ENCODE data around the gene ASNSD1. TPM values are rescaled to one million over a fixed set of nuclear protein-coding genes. Genes with fewer than 3 reads are reported as not detected.

The ASNSD1 gene
- total RNA-seq, 1 experiment from 2014 or later: 48.5 TPM

DNA sequence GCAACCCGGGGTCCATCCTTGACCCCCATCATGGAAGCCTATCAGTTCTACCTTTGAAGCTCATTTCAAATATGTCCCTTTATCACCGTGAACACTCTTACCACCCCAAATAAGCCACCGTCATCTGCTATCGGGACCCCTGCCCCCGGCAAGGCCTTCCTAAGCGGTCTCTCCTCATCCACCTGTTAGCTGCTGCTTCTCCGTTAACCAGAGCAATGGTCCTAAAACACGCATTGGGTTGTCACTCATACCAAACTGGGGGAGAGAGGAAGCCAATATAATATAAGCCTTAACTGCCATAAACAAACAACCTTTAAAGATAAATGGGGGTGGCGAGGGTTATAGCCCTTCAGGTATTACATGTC is 680 bp downstream of the ASNSD1 start:
- Histone ChIP-seq H3K4ac (ENCODE audit: low read depth, low read length) (no peak overlapping the region), H3K14ac (ENCODE audit: insufficient read depth, low read length) (no peak overlapping the region), H4K8ac (replicated peaks; ENCODE audit: insufficient read length, low read depth, low read length) (no peak overlapping the region), H2BK12ac (ENCODE audit: insufficient read length, low read depth, low read length) (no peak overlapping the region), H3K27ac (ENCODE audit: insufficient read length, low read depth, low read length) (no peak overlapping the region), H3K56ac (ENCODE audit: insufficient read length, low read depth, low read length) (no peak overlapping the region), H3K23me2 (ENCODE audit: insufficient read length, low read depth, low read length, poor library complexity, severe bottlenecking) (peaks cover 4% of the 10 kb centered on the region), H2BK5ac (ENCODE audit: insufficient read length, low read length) (no peak overlapping the region), H3K79me1 (ENCODE audit: insufficient read depth, low read depth, low read length, poor library complexity, severe bottlenecking) (no peaks in the 10 kb centered on the region), H3K18ac (ENCODE audit: insufficient read length, low read depth, low read length) (no peak overlapping the region), H2BK20ac (ENCODE audit: low read depth, low read length, poor library complexity, severe bottlenecking) (no peak overlapping the region), H3T11ph (ENCODE audit: low read length) (no peak overlapping the region), H3K4me2 (ENCODE audit: insufficient read depth, insufficient read length, low read length) (peak overlapping the region; percentile 96), H3K9ac (ENCODE audit: extremely low read depth, insufficient read length, low read length) (peak overlapping the region; percentile 95), H2BK15ac (ENCODE audit: low read depth, low read length) (no peak overlapping the region), H2AK5ac (ENCODE audit: insufficient read length, low read length) (no peak overlapping the region), H4K20me1 (ENCODE audit: control insufficient read depth, insufficient read depth, insufficient read length) (no peaks in the 10 kb centered on the region), H3K9me3 (ENCODE audit: control insufficient read depth, low read depth, low read length) (no peaks in the 10 kb centered on the region), H3K4me1 (ENCODE audit: insufficient read depth, low read length) (no peaks in the 10 kb centered on the region), H3K23ac (ENCODE audit: insufficient read length, low read depth, low read length) (no peak overlapping the region), H4K5ac (ENCODE audit: insufficient read length, low read depth, low read length) (no peak overlapping the region), H2BK120ac (ENCODE audit: low read depth, low read length, poor library complexity, severe bottlenecking) (no peak overlapping the region), H3K79me2 (ENCODE audit: insufficient read depth, low read length) (peaks cover 3% of the 10 kb centered on the region; the same call in 1 of the 2 replicates), H2AFZ (ENCODE audit: low read length) (no peak overlapping the region), H4K91ac (ENCODE audit: insufficient read length, low read depth, low read length) (no peak overlapping the region), H3K27me3 (ENCODE audit: insufficient read depth, low read length) (no peaks in the 10 kb centered on the region)
- no peak for DNase-seq
- no peak for TF ChIP-seq CTCF (conservative IDR thresholded peaks at IDR 0.05)
- no CpG with 5 or more reads among the region's 9 CpGs for WGBS (ENCODE audit: extremely low coverage, insufficient read length, low lambda C conversion rate)
- Mint-ChIP-seq H3K4me3 (no peak overlapping the region), H3K27me3 (ENCODE audit: low read depth) (no peaks in the 10 kb centered on the region; the same call in 1 of the 2 replicates), H3K9me3 (no peaks in the 10 kb centered on the region), H3K36me3 (ENCODE audit: insufficient read depth in 1 of 3, low read depth in 3 of 3) (peaks cover 0 to 16% (median 14%) of the 10 kb centered on the region in 3 experiments; a peak in 5 of 7 replicates), H3K4me1 (no peaks in the 10 kb centered on the region; a peak in 1 of 4 replicates), H3K27ac (no peak overlapping the region)

Data from H9 (cell line).